Vagina (tissue), 2 donors: ENCODE results near the gene PTPRM. TPM values are rescaled to one million over a fixed set of nuclear protein-coding genes. Genes with fewer than 3 reads are reported as not detected.

Source experiments
- DNase-seq, 2 donors: peaks; one replicate each; pipeline ENCODE4 v3.0.0-alpha.2; 2017; ENCODE audit errors: extremely low spot score in 2 of 2
- H3K27ac ChIP-seq: fragments of 200-600 bp; sonication (generic); one replicate; pipeline ENCODE4 v1.5.1; 2019
- H3K27me3 ChIP-seq: fragments of 200-600 bp; sonication (generic); one replicate; pipeline ENCODE4 v1.5.1; 2019
- H3K36me3 ChIP-seq, 2 donors: fragments of 200-600 bp; sonication (generic); one replicate each; pipeline ENCODE4 v1.5.1; 2017 to 2019
- H3K4me1 ChIP-seq: fragments of 200-600 bp; sonication (generic); one replicate; pipeline ENCODE4 v1.5.1; 2019
- H3K4me3 ChIP-seq, 2 donors: fragments of 200-600 bp; sonication (generic); 1 replicate in 1 of 2; 2 replicates in 1 of 2; pipeline ENCODE4 v1.5.1; 2016 to 2019
- H3K9me3 ChIP-seq: fragments of 200-600 bp; sonication (generic); one replicate; pipeline ENCODE4 v1.5.1; 2019
- CTCF ChIP-seq, 3 experiments: fragments of 450-650 bp in 2 of 3; fragments of 200-600 bp in 1 of 3; sonication (generic) in 1 of 3; IDR thresholded peaks; one replicate each; pipeline ENCODE4 v1.5.1; 2017 to 2019; ENCODE audit warnings: antibody characterized with exemption in 3 of 3, mild to moderate bottlenecking in 2 of 3, moderate library complexity in 2 of 3
- POLR2A ChIP-seq, 2 donors: fragments of 450-650 bp; IDR thresholded peaks; one replicate each; pipeline ENCODE4 v1.6.1; 2017; ENCODE audit warnings: antibody characterized with exemption in 2 of 2, mild to moderate bottlenecking in 2 of 2, moderate library complexity in 2 of 2
- POLR2AphosphoS5 ChIP-seq, 2 donors: sonication (generic); formaldehyde crosslinking; IDR thresholded peaks; one replicate each; pipeline ENCODE4 v1.9.0; 2017; ENCODE audit warnings: antibody characterized with exemption in 2 of 2, mild to moderate bottlenecking in 2 of 2, low read depth in 1 of 2; ENCODE audit not compliant: insufficient read depth in 1 of 2
- intact Hi-C: fragments of 100-400 bp; cut with DNase I; formaldehyde crosslinking; loops from one replicate; pipeline ENCODE4 v1.15.1; 2023
- total RNA-seq: library from RNA; depleted of rRNA; stranded (reverse); fragments of >200 nt; gene quantifications from one replicate; pipeline ENCODE4 v1.2.3, GENCODE V29; 2016

PTPRM gene
- total RNA-seq, result 60.2 TPM

GRCh38 chr18:7566567-7567473 is at the start of gene PTPRM:
TSS of gene PTPRM (plus strand) at chr18:7567316. CDS start at chr18:7567819, 503 bp downstream.
- TF ChIP-seq POLR2A (IDR thresholded peaks at IDR 0.05), result peak in 1 of 2 donors; percentile 80
- no peak for TF ChIP-seq POLR2AphosphoS5 (IDR thresholded peaks at IDR 0.05; ENCODE audit: insufficient read depth in 1 of 2, low read depth in 1 of 2)
- no peak for TF ChIP-seq CTCF (IDR thresholded peaks at IDR 0.05)

GRCh38 chr18:7517852-7518251 is 49.3 kb upstream of the PTPRM start:
- no peaks in the 10 kb centered on the region for H3K27me3 ChIP-seq
- no peaks in the 10 kb centered on the region for H3K9me3 ChIP-seq
- TF ChIP-seq POLR2AphosphoS5 (IDR thresholded peaks at IDR 0.05; ENCODE audit: insufficient read depth in 1 of 2, low read depth in 1 of 2), result no peak
- TF ChIP-seq POLR2A (IDR thresholded peaks at IDR 0.05), result no peak
- TF ChIP-seq CTCF (IDR thresholded peaks at IDR 0.05), result no peak
- DNase-seq, result no peak
- no peak overlapping the region for H3K27ac ChIP-seq
- no peaks in the 10 kb centered on the region for H3K4me1 ChIP-seq
- H3K4me3 ChIP-seq, result no peak overlapping the region
- intact Hi-C loops, result no loop called here
- H3K36me3 ChIP-seq, result no peaks in the 10 kb centered on the region

More at GRCh38 chr18:7566567-7567473, at the start of gene PTPRM:
- peaks cover 21% of the 10 kb centered on the region for H3K4me1 ChIP-seq
- H3K4me3 ChIP-seq, result peak within 1 kb of the TSS; percentile 84 to 87
- H3K9me3 ChIP-seq, result no peaks in the 10 kb centered on the region
- intact Hi-C loops, result no loop called here
- no peaks in the 10 kb centered on the region for H3K27me3 ChIP-seq
- peak in 1 of 2 donors; percentile 92 for DNase-seq
- H3K27ac ChIP-seq, result peak within 1 kb of the TSS; percentile 98
- H3K36me3 ChIP-seq, result no peaks in the 10 kb centered on the region

GRCh38 chr18:7520200-7520785 is 46.8 kb upstream of the PTPRM start:
- no peaks in the 10 kb centered on the region for H3K4me1 ChIP-seq
- no peak overlapping the region for H3K27ac ChIP-seq
- no peaks in the 10 kb centered on the region for H3K9me3 ChIP-seq
- DNase-seq, result no peak
- no peaks in the 10 kb centered on the region for H3K27me3 ChIP-seq
- no peak overlapping the region for H3K4me3 ChIP-seq
- intact Hi-C loops, result no loop called here
- no peaks in the 10 kb centered on the region for H3K36me3 ChIP-seq
- TF ChIP-seq POLR2AphosphoS5 (IDR thresholded peaks at IDR 0.05; ENCODE audit: insufficient read depth in 1 of 2, low read depth in 1 of 2) (no peak), CTCF (IDR thresholded peaks at IDR 0.05) (no peak), POLR2A (IDR thresholded peaks at IDR 0.05) (no peak)

- Histone ChIP-seq H3K27ac (no peak overlapping the region), H3K4me3 (no peak overlapping the region)
- TF ChIP-seq POLR2A (IDR thresholded peaks at IDR 0.05) (no peak), POLR2AphosphoS5 (IDR thresholded peaks at IDR 0.05; ENCODE audit: insufficient read depth in 1 of 2, low read depth in 1 of 2) (no peak), CTCF (IDR thresholded peaks at IDR 0.05) (no peak)
These were observed 45.8 kb upstream of the PTPRM start for GRCh38 chr18:7521226-7521856.

More at GRCh38 chr18:7521226-7521856, 45.8 kb upstream of the PTPRM start:
- intact Hi-C loops, result no loop called here
- Histone ChIP-seq H3K36me3 (no peaks in the 10 kb centered on the region), H3K9me3 (no peaks in the 10 kb centered on the region), H3K27me3 (no peaks in the 10 kb centered on the region), H3K4me1 (no peaks in the 10 kb centered on the region)
- DNase-seq, result no peak
